H1 (cell line): ENCODE measurements around the gene TM4SF18. TPM values are rescaled to one million over a fixed set of nuclear protein-coding genes. Genes with fewer than 3 reads are reported as not detected.

Experiments used
- CTCF ChIA-PET: fragments of 300-600 bp; sonication (Branson Sonifier 250); formaldehyde crosslinking; loops from one replicate; lab custom pipeline; 2021; ENCODE audit not compliant: partially characterized antibody; lab: Charles Lee
- POLR2A ChIA-PET: fragments of 300-600 bp; sonication (Branson Sonifier 250); formaldehyde crosslinking; loops from one replicate; lab custom pipeline; 2021; ENCODE audit warnings: inconsistent platforms; ENCODE audit not compliant: partially characterized antibody; lab: Charles Lee
- DNase-seq, 2 experiments: peaks; one replicate each; pipeline versions ENCODE4 v3.0.0 to v3.0.0-alpha.2; 2010 to 2022; ENCODE audit warnings: low spot score in 2 of 2, low read depth in 1 of 2, mixed read lengths in 1 of 2
- FAIRE-seq: peaks from 2 replicates; lab custom pipeline; 2011; peaks lifted over from hg19 to GRCh38; lab: Jason Lieb, UNC
- H2AFZ ChIP-seq: 2 replicates; pipeline ENCODE4 v1.8.1; 2012; ENCODE audit warnings: low read length, inconsistent platforms
- H2AK5ac ChIP-seq: 2 replicates; pipeline ENCODE4 v1.6.1; 2013; ENCODE audit warnings: low read depth, low read length
- H2BK120ac ChIP-seq: replicated peaks from 2 replicates; pipeline ENCODE3; 2013; ENCODE audit warnings: low read depth, low read length, inconsistent platforms
- H2BK12ac ChIP-seq: 2 replicates; pipeline ENCODE4 v1.6.1; 2013; ENCODE audit warnings: low read depth, low read length
- H2BK15ac ChIP-seq: 2 replicates; pipeline ENCODE4 v1.6.1; 2013; ENCODE audit warnings: low read length
- H2BK20ac ChIP-seq: 2 replicates; pipeline ENCODE4 v1.6.1; 2013; ENCODE audit warnings: low read length
- H2BK5ac ChIP-seq: 2 replicates; pipeline ENCODE4 v1.6.1; 2013; ENCODE audit warnings: low read depth, low read length
- H3K14ac ChIP-seq: 2 replicates; pipeline ENCODE4 v1.6.1; 2013; ENCODE audit warnings: inconsistent platforms; ENCODE audit not compliant: insufficient read length
- H3K18ac ChIP-seq: 2 replicates; pipeline ENCODE4 v1.6.1; 2013; ENCODE audit warnings: low read length; ENCODE audit errors: extremely low read depth
- H3K23ac ChIP-seq: 2 replicates; pipeline ENCODE4 v1.6.1; 2013; ENCODE audit warnings: inconsistent platforms; ENCODE audit not compliant: insufficient read length
- H3K23me2 ChIP-seq: 2 replicates; pipeline ENCODE4 v1.6.1; 2013; ENCODE audit warnings: low read depth, low read length
- H3K27ac ChIP-seq: 2 replicates; pipeline ENCODE4 v1.6.1; 2011; ENCODE audit warnings: low read depth, low read length, inconsistent platforms
- H3K27me3 ChIP-seq, 4 experiments: replicated peaks in 1 of 4; 1 replicate in 1 of 4; 2 replicates in 3 of 4; pipeline versions ENCODE4 v1.6.1 to v1.8.1; 2011 to 2013; ENCODE audit warnings: low read length in 3 of 4, mild to moderate bottlenecking in 3 of 4, inconsistent platforms in 2 of 4, mixed read lengths in 2 of 4, moderate library complexity in 1 of 4; ENCODE audit not compliant: control insufficient read depth in 3 of 4, insufficient read depth in 3 of 4; ENCODE audit errors: extremely low read depth in 1 of 4
- H3K36me3 ChIP-seq, 4 experiments: 2 replicates each; pipeline versions ENCODE4 v1.6.1 to v1.8.1; 2011 to 2013; ENCODE audit warnings: mild to moderate bottlenecking in 4 of 4, low read length in 3 of 4, moderate library complexity in 2 of 4, control low read depth in 1 of 4, inconsistent platforms in 1 of 4; ENCODE audit not compliant: insufficient read depth in 4 of 4, control insufficient read depth in 2 of 4
- H3K4ac ChIP-seq: replicated peaks from 2 replicates; pipeline ENCODE3; 2013; ENCODE audit warnings: low read length, low read depth, mixed read lengths, inconsistent platforms; ENCODE audit not compliant: insufficient read length
- H3K4me1 ChIP-seq, 4 experiments: replicated peaks in 1 of 4; 1 replicate in 1 of 4; 2 replicates in 3 of 4; pipeline versions ENCODE4 v1.6.1 to v1.8.1; 2011 to 2013; ENCODE audit warnings: low read length in 3 of 4, inconsistent platforms in 2 of 4, mixed read lengths in 1 of 4; ENCODE audit not compliant: insufficient read depth in 4 of 4, control insufficient read depth in 3 of 4
- H3K4me2 ChIP-seq, 2 experiments: 2 replicates each; pipeline versions ENCODE4 v1.6.1 to v1.8.1; 2011 to 2013; ENCODE audit warnings: low read depth in 2 of 2, low read length in 2 of 2, control low read depth in 1 of 2, inconsistent platforms in 1 of 2, mild to moderate bottlenecking in 1 of 2; ENCODE audit not compliant: insufficient read depth in 1 of 2
- H3K4me3 ChIP-seq, 4 experiments: fragments of 200-600, 300-600 bp in 1 of 4; sonication (generic), shearing (Covaris generic), sonication (Bioruptor Twin) in 1 of 4; 2 replicates each; pipeline versions ENCODE4 v1.5.1 to v1.8.1; 2011 to 2016; ENCODE audit warnings: low read length in 4 of 4, low read depth in 3 of 4, control low read depth in 2 of 4, inconsistent platforms in 2 of 4, mild to moderate bottlenecking in 2 of 4, mixed read lengths in 1 of 4, moderate library complexity in 1 of 4; ENCODE audit not compliant: insufficient read depth in 2 of 4; ENCODE audit errors: extremely low read depth in 1 of 4
- H3K56ac ChIP-seq: replicated peaks from 2 replicates; pipeline ENCODE3; 2013; ENCODE audit warnings: low read depth, mild to moderate bottlenecking, mixed read lengths, low read length, inconsistent platforms; ENCODE audit not compliant: insufficient read length
- H3K79me1 ChIP-seq: 2 replicates; pipeline ENCODE4 v1.6.1; 2013; ENCODE audit warnings: low read depth, low read length, control low read depth
- H3K79me2 ChIP-seq, 2 experiments: 2 replicates each; pipeline versions ENCODE4 v1.6.1 to v1.8.1; 2012 to 2013; ENCODE audit warnings: low read length in 2 of 2, mild to moderate bottlenecking in 2 of 2, inconsistent platforms in 1 of 2; ENCODE audit not compliant: insufficient read depth in 2 of 2, control insufficient read depth in 1 of 2
- H3K9ac ChIP-seq, 4 experiments: replicated peaks in 1 of 4; 1 replicate in 1 of 4; 2 replicates in 3 of 4; pipeline versions ENCODE4 v1.6.1 to v1.8.1; 2011 to 2013; ENCODE audit warnings: low read depth in 3 of 4, low read length in 3 of 4, control low read depth in 2 of 4, mild to moderate bottlenecking in 2 of 4, moderate library complexity in 2 of 4, inconsistent platforms in 1 of 4; ENCODE audit errors: extremely low read depth in 1 of 4
- H3K9me3 ChIP-seq, 2 experiments: 2 replicates each; pipeline versions ENCODE4 v1.6.1 to v1.8.1; 2012 to 2013; ENCODE audit warnings: mild to moderate bottlenecking in 2 of 2, moderate library complexity in 2 of 2, control low read depth in 1 of 2, inconsistent platforms in 1 of 2, low read depth in 1 of 2, low read length in 1 of 2, mixed read lengths in 1 of 2; ENCODE audit not compliant: insufficient read depth in 2 of 2
- H4K20me1 ChIP-seq, 2 experiments: replicated peaks in 1 of 2; 2 replicates each; pipeline versions ENCODE3 to v1.8.1; 2011 to 2013; ENCODE audit warnings: inconsistent platforms in 2 of 2, low read length in 2 of 2, mild to moderate bottlenecking in 1 of 2; ENCODE audit not compliant: insufficient read depth in 2 of 2, control insufficient read depth in 1 of 2
- H4K5ac ChIP-seq: 2 replicates; pipeline ENCODE4 v1.6.1; 2013; ENCODE audit warnings: low read length, low read depth, mixed read lengths, inconsistent platforms; ENCODE audit not compliant: insufficient read length
- H4K8ac ChIP-seq: 2 replicates; pipeline ENCODE4 v1.8.0; 2013; ENCODE audit warnings: mild to moderate bottlenecking, moderate library complexity, low read length, inconsistent platforms; ENCODE audit not compliant: insufficient read depth; ENCODE audit errors: extremely low read depth
- H4K91ac ChIP-seq: replicated peaks from 2 replicates; pipeline ENCODE3; 2013; ENCODE audit warnings: low read length, mixed read lengths, inconsistent platforms; ENCODE audit not compliant: insufficient read length
- WGBS, 2 experiments: shearing (Covaris generic) in 1 of 2; methylation state at CpG; one replicate each; pipeline versions ENCODE4 v1.1.6 to v1.1.7; 2013 to 2015; ENCODE audit warnings: low lambda C conversion rate in 2 of 2, mixed read lengths in 2 of 2, inconsistent platforms in 1 of 2, low coverage in 1 of 2, missing lambda C conversion rate in 1 of 2; ENCODE audit not compliant: insufficient replicate concordance in 2 of 2, insufficient coverage in 1 of 2, insufficient read length in 1 of 2; ENCODE audit errors: extremely low coverage in 1 of 2, missing lambda C conversion rate in 1 of 2; 5-methylcytosine and 5-hydroxymethylcytosine counted together
- polyA plus RNA-seq, 7 experiments: library from polyadenylated mRNA; depleted of rRNA in 3 of 7; stranded (reverse) in 5 of 7; unstranded in 2 of 7; fragments of >200 nt in 5 of 7; fragments of 200-250 nt in 2 of 7; gene quantifications; 1 replicate in 5 of 7; 2 replicates in 1 of 7; 4 replicates in 1 of 7; pipeline versions ENCODE4 v1.2.1 to v1.2.3, GENCODE V29; 2011 to 2013; ENCODE audit warnings: missing spikeins in 2 of 7, mixed read lengths in 2 of 7
- total RNA-seq: library from RNA; stranded (reverse); fragmentation: NEBNext Ultra II Directional; extraction: Animal tissue kit (Norgen Biotek cat#: 25700); gene quantifications from 2 replicates; pipeline ENCODE4 v1.2.1, GENCODE V29; 2021

TM4SF18 gene
- total and polyA plus RNA-seq, 2 of the 8 experiments (the other 6 are each of a cell fraction or from before 2014, with no cell fraction given) = 2.9 to 13.6 TPM

DNA sequence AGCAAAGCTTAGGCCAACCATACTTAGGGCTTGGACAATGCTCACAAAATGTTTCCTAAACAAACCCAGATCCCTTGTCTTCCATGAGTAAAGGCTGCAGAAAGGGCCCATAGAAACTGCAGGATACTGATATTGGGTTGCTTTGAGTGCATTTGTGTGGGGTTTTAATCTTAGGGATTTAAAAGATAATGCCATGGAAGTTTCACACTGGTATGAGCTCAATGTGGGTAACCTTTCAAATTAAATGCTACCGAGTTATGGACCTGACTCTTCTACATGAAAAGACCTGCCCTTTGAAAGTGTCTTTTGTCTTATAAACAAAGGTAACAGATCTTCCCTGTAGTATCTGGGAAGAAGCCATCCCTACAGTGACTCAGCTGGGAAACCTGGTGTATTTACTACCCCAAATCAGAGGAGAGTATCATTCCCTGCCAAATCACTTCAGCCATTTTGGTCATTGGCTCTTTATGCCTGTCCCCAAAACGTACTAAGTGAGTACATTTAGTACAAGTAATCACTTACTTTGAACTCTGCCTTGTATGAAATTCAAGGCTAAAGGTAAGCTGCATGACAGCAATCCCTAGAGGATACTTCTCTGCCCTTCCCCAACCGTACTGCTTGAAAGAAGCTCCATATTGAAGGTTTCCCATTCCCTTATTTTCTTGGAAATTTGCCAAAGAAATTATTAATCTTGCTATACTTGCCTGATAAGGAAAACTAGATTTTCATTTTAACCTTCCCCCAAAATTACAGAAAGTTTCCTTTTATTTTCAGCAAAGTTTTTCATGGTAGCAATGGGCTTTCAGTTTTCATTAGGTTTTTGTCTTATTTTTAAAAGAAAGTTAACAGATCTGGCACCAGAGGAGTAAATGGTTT is 36.8 kb upstream of the TM4SF18 start:
- Histone ChIP-seq H3K79me1 (no peaks in the 10 kb centered on the region), H3K4me1 (peaks cover 1 to 26% (median 20%) of the 10 kb centered on the region in 4 experiments), H2AK5ac (no peak overlapping the region), H3K79me2 (no peaks in the 10 kb centered on the region), H4K91ac (peak overlapping the region; percentile 95), H4K20me1 (no peaks in the 10 kb centered on the region), H2BK5ac (peak overlapping the region; percentile 66; the same call in 1 of the 2 replicates), H3K36me3 (no peaks in the 10 kb centered on the region), H4K5ac (peak overlapping the region; percentile 79), H4K8ac (no peak overlapping the region), H3K4me3 (peak overlapping the region in 1 of 4 experiments; percentile 29; a peak in 1 of 8 replicates), H2BK12ac (peak overlapping the region; percentile 65), H3K23me2 (no peaks in the 10 kb centered on the region; the same call in 1 of the 2 replicates), H3K14ac (no peak overlapping the region), H3K27me3 (no peaks in the 10 kb centered on the region), H2BK15ac (no peak overlapping the region), H3K18ac (peak overlapping the region; percentile 51), H3K27ac (peak overlapping the region; percentile 68), H2BK120ac (peak overlapping the region; percentile 97), H3K4ac (no peak overlapping the region), H3K4me2 (peak overlapping the region; percentile 30 to 54), H3K9ac (0 out of 7 replicates have a peak overlapping the region, but pooled peaks of 1 of the 4 experiments have one; percentile 1), H3K56ac (no peak overlapping the region), H2BK20ac (peak overlapping the region; percentile 76), H2AFZ (peak overlapping the region; percentile 60; the same call in 1 of the 2 replicates), H3K9me3 (no peaks in the 10 kb centered on the region), H3K23ac (no peak overlapping the region)
- CTCF ChIA-PET = interaction anchor here (0.6 to 2.2 kb wide), 9 partner anchors 9 to 158 kb away, joined by 3 to 13 read pairs (median 3); no protein-coding TSS in a partner anchor
- 32% methylated on average over 3 of the region's 3 CpGs; no CpG with 5 or more reads in 1 of the 2 experiments for WGBS, 2 experiments
- POLR2A ChIA-PET = no interaction called here
- DNase-seq (peak in 1 of 2 experiments; percentile 13), FAIRE-seq (peak; percentile 85)
